Measurements from ENCODE around the gene PRLR.

The PRLR gene

DNA sequence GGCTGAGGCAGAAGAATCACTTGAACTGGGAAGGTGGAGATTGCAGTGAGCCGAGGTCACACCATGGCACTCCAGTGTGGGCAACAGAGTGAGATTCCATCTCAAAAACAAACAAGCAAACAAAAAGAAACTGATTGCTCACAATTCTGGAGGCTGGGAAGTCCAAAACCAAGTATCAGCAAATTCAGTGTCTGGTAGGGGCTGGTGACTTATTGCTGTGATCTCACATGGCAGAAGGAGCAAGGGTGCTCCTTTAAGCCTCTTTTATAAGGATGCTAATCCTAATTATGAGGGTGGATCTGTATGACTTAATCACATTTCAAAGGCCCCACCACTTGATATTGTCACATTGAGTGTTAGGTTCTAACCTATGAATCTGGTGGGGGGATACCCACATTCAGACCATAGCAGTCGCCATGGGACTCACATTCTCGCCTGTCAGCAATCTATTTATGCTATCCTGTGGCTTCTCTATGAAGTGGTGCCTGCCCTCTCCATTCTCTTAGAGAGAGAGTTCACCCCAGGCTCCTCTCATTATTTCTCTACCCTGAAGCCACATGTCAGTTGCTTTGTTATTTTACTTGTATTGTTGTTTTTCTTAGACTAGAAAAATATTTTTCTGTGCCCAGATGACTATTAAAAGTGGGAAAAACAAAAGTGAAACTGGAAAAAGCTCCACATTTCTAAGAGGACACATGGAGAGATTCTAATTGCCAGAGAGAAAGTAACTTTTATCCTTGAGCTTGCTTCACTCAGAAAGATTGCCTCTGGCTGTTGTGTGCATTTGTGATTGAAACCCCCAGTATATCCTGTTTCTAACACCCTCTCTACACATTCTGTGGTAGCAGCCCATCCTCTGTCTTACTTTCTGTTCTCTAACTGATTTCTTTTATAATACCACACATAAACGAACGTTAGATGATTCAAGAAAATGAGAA lies 18.8 kb upstream of the PRLR start:
- TF ChIP-seq CREB1 (IDR thresholded peaks at IDR 0.05; ENCODE audit: low read depth) (no peak), REST (IDR thresholded peaks at IDR 0.05; ENCODE audit: low read depth) (no peak), TEAD4 (IDR thresholded peaks at IDR 0.05) (no peak), USF1 (IDR thresholded peaks at IDR 0.05) (no peak), YY1 (IDR thresholded peaks at IDR 0.05; ENCODE audit: low read depth) (no peak), NFIC (IDR thresholded peaks at IDR 0.05) (no peak), EP300 (IDR thresholded peaks at IDR 0.05; ENCODE audit: borderline replicate concordance) (no peak), CEBPB (IDR thresholded peaks at IDR 0.05) (no peak), EGR1 (IDR thresholded peaks at IDR 0.05) (no peak), RAD21 (IDR thresholded peaks at IDR 0.05; ENCODE audit: low read depth) (no peak), TCF12 (IDR thresholded peaks at IDR 0.05; ENCODE audit: low read depth) (no peak), FOXM1 (IDR thresholded peaks at IDR 0.05; ENCODE audit: borderline replicate concordance, low read depth) (no peak), ZBTB7A (IDR thresholded peaks at IDR 0.05; ENCODE audit: low read depth) (no peak), TAF1 (IDR thresholded peaks at IDR 0.05; ENCODE audit: low read depth) (no peak)
- TF ChIP-seq, protein P1, sequence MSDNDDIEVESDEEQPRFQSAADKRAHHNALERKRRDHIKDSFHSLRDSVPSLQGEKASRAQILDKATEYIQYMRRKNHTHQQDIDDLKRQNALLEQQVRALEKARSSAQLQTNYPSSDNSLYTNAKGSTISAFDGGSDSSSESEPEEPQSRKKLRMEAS (IDR thresholded peaks at IDR 0.05): no peak

- TF ChIP-seq EGR1 (IDR thresholded peaks at IDR 0.05) (no peak), USF1 (IDR thresholded peaks at IDR 0.05) (no peak), TCF12 (IDR thresholded peaks at IDR 0.05; ENCODE audit: low read depth) (no peak), TEAD4 (IDR thresholded peaks at IDR 0.05) (no peak), YY1 (IDR thresholded peaks at IDR 0.05; ENCODE audit: low read depth) (no peak), RAD21 (IDR thresholded peaks at IDR 0.05; ENCODE audit: low read depth) (no peak), ZBTB7A (IDR thresholded peaks at IDR 0.05; ENCODE audit: low read depth) (no peak), FOXM1 (IDR thresholded peaks at IDR 0.05; ENCODE audit: borderline replicate concordance, low read depth) (no peak), REST (IDR thresholded peaks at IDR 0.05; ENCODE audit: low read depth) (no peak)
These were observed 17.4 kb upstream of the PRLR start for GRCh38 chr5:35247648-35248034.

DNA sequence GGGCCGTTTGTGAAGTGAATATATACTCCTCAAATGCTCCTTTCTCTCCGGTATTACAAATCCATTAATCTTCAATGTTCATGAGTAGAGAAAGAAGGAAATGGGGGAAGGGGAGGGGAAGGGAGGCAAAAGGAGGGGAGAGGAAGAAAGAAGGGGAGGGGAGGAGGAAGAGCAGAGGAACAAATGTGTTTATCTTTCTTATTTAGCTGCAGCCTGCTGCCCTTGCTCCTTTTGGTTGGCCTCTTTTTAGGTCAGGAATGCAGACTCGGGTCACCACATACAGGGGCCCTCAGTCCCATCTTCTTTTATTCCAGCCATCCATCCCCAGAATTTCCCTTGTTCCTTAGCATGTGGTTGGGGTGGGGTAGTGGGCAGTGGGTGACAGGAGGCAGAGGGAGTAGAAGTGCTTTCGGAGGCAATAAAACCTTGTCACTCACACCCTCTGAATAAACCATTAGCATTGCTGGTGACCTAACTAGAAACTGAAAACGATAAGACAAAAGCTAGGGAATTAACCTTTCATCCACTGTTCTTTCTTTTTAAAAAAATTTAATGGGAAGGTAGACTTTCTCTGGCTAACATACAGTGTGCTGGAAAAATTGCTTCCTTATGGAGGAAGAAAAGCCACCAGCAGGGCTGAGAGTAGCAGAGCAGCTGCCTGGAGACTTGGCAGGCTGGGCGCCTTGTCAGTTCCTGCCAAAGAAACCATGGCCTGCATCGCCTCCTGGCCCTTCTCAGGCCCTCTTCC lies 16.8 kb upstream of the PRLR start:
- TF ChIP-seq NFIC (IDR thresholded peaks at IDR 0.05): no peak
- TF ChIP-seq EGR1 (IDR thresholded peaks at IDR 0.05): no peak
- TF ChIP-seq ZBTB7A (IDR thresholded peaks at IDR 0.05; ENCODE audit: low read depth): no peak
- no peak for TF ChIP-seq CREB1 (IDR thresholded peaks at IDR 0.05; ENCODE audit: low read depth)
- TF ChIP-seq RAD21 (IDR thresholded peaks at IDR 0.05; ENCODE audit: low read depth): no peak
- TF ChIP-seq CEBPB (IDR thresholded peaks at IDR 0.05): no peak
- no peak for TF ChIP-seq YY1 (IDR thresholded peaks at IDR 0.05; ENCODE audit: low read depth)
- TF ChIP-seq TAF1 (IDR thresholded peaks at IDR 0.05; ENCODE audit: low read depth): no peak
- no peak for TF ChIP-seq REST (IDR thresholded peaks at IDR 0.05; ENCODE audit: low read depth)
- no peak for TF ChIP-seq TCF12 (IDR thresholded peaks at IDR 0.05; ENCODE audit: low read depth)

DNA sequence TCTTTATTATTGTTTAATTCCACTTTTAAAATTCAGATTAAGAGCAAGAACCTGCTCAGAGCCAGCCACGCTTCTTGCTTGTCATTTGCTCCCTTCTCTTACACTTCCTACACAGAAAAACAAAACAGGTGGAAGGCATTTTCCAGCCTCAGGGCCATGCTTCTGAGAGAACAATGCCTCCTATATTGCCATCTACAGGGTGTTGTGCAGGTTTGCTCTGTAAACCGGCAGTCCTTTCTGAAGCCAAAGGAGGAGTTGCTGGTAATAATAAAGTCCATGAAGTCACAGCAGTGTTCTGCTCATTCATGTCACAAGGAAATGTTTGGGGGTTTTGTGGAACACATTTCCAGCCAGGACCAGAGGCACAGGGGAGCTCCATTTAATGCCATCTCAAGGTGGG lies 16.1 kb upstream of the PRLR start:
- TF ChIP-seq TCF12 (IDR thresholded peaks at IDR 0.05; ENCODE audit: low read depth) (no peak), TEAD4 (IDR thresholded peaks at IDR 0.05) (no peak), TAF1 (IDR thresholded peaks at IDR 0.05; ENCODE audit: low read depth) (no peak), EP300 (IDR thresholded peaks at IDR 0.05; ENCODE audit: borderline replicate concordance) (no peak), CREB1 (IDR thresholded peaks at IDR 0.05; ENCODE audit: low read depth) (no peak), USF1 (IDR thresholded peaks at IDR 0.05) (no peak), ZBTB7A (IDR thresholded peaks at IDR 0.05; ENCODE audit: low read depth) (no peak), FOXM1 (IDR thresholded peaks at IDR 0.05; ENCODE audit: borderline replicate concordance, low read depth) (no peak)
- TF ChIP-seq, protein P1 (IDR thresholded peaks at IDR 0.05): no peak

Data from Ishikawa (cell line).